Measurements from ENCODE around the gene SDHB.

- TF ChIP-seq POLR2A (IDR thresholded peaks at IDR 0.05) (peak in 2 of 3 donors; percentile 27 to 38), CTCF (IDR thresholded peaks at IDR 0.05) (no peak)
Observed at GRCh38 chr1:17091252-17091651, 37.4 kb upstream of the SDHB start.

Data from body of pancreas (tissue), 4 donors.